ENCODE results near the gene TAAR9.
"Not testable (repeated sequence)": the region's sequence is repeated elsewhere in the genome, so short reads cannot be mapped to it uniquely, and the experiment has no call there.

Gene TAAR9

GRCh38 chr6:132515386-132515785, 22.7 kb upstream of the TAAR9 start:
- no peak for DNase-seq (ENCODE audit: low read depth)

GRCh38 chr6:132520953-132521352, 17.1 kb upstream of the TAAR9 start:
- DNase-seq (ENCODE audit: low read depth) = no peak

DNA sequence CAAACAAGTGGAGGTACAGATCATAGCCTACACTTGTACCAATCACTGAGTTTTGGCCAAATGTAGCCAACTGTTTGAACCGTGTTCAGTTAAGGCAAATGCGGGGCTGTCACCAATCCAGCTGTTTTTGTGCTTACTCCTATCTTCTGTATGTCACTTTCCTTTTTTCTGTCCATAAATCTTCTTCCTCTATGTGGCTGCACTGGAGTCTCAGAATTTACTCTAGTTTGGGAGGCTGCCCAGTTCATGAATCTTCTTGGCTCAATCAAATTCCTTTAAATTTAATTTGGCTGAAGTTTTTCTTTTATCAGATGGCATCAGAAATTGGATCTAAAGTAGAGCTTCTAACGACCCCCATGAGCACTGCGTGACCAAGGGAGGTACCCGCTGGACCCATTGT, 13.4 kb upstream of the TAAR9 start:
- DNase-seq (ENCODE audit: low read depth) = no peak

DNA sequence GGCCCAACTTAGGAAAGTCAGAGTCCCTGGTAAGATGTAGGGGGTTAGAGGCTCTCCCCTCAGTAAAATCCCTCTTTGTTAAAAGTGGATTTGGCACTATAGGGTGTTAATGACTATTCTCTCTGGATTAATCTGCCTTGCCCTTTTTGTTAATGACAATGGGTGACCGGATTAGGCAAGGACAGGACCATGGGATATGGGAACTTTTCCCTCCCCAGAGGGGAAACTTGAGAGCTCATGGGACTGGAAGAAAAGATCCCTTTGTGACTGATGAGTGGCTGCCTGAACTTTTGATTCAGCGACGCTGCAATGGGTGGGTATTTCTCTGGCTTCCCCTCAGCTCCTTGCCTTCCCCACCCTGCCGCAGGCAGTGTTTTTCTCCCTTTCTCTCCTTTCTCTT, 12.2 kb upstream of the TAAR9 start:
- no peak for DNase-seq (ENCODE audit: low read depth)

- DNase-seq (ENCODE audit: low read depth) = no peak
These were observed 11.6 kb upstream of the TAAR9 start for GRCh38 chr6:132526461-132526860.

DNA sequence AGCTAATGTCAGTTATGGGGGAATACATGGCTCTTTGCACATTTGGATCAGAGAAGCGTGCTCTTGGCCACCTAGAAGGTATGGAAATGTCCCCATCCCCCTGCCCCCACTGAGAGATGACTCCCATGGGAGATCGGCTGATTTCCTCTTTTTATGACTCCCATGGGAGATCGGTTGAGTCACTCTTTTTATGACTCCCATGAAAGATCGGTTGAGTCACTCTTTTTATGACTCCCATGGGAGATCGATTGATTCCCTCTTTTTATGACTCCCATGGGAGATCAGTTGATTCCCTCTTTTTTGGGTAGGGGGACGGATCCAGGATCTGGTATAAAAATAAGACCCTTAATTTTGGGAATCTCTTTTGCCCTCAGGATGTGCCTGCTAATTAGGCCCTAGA, 10.3 kb upstream of the TAAR9 start:
- DNase-seq (ENCODE audit: low read depth) = no peak

GRCh38 chr6:132530293-132530974, 7.6 kb upstream of the TAAR9 start:
- DNase-seq (ENCODE audit: low read depth) = peak; percentile 49

- not testable (repeated sequence) for DNase-seq (ENCODE audit: low read depth)
These were observed 3.5 kb upstream of the TAAR9 start for GRCh38 chr6:132534546-132534945.

GRCh38 chr6:132537145-132537544, 932 bp upstream of the TAAR9 start:
- DNase-seq (ENCODE audit: low read depth) = no peak

DNA sequence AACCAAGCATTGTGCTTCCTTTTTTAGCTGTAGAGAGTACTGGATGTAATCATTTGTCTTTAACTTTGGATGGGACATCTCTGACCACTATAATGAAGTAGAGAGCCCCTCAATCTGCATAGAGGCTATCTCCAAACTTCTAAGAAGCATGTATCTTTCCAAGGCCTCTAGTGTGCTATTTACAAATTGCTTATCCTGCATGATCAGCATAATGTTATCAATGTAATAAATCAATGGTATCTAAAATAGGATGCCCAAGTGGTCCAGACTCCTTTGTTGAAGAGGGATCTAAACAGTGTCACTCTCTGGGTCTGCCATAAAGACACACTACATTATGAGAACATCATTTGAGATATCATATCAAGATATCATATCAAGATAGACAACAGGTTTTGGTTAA, 6.7 kb downstream of the TAAR9 start:
- DNase-seq (ENCODE audit: low read depth) = no peak

- no peak for DNase-seq (ENCODE audit: low read depth)
These were observed 10.8 kb downstream of the TAAR9 start for GRCh38 chr6:132548746-132549463.

DNA sequence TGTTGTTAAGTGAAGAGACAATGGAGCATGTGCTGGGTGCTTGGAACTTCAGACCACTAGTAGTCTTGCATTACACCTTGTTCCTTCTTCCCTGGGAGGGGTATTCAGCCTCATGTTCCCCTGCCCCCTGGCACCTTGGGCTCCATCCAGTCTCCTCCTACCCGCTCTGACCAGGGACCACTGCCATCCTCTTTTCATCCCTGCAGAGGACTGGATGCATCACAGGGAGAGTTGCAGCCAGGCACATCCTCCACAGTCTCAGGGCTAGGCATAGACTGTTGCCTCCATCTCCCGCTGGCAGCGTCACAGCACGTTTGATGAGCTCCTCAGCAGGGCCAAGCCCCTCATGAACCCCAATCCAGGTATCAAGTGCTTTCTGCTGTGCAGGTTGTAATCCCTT, 13.1 kb downstream of the TAAR9 start:
- DNase-seq (ENCODE audit: low read depth) = no peak

- no peak for DNase-seq (ENCODE audit: low read depth)
These were observed 14.3 kb downstream of the TAAR9 start, which contains the start of gene TAAR8 for GRCh38 chr6:132552372-132552771. Gene TAAR8, plus strand, starts transcription at chr6:132552672. Its CDS starts 21 bp downstream, at chr6:132552693.

DNA sequence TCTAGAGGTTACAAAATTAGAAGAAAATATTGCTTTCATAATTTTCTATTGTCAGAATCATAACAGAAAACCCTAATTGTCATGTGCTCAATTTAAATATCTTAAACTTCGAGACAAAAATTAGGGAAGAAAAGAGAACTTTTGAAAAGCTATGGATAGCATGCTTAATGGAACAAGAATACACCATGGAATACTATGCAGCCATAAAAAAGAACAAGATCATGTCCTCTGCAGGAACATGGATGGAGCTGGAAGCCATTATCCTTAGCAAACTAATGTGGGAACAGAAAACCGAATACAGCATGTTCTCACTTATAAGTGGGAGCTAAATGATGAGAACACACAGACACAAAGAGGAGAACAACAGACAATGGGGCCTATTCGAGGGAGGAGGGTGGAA, 22.0 kb downstream of the TAAR9 start:
- DNase-seq (ENCODE audit: low read depth) = not testable (repeated sequence)

DNA sequence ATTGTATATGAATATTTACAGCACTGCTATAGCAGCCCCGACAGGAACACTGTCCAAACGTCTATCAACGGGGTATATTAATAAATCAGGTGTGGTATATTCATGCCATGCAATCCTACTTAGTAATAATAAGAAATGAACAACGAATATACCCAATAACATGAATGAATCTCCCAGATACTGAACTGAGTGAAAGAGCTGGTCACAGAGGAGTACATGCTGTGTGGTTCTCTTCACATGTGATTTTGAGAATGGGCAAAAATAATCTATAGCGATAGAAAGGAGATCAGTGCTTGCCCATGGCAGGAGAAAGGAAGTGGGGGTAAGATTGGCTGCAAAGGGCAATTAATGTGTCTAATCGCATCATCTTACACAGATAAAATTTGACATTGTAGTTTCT, 28.3 kb downstream of the TAAR9 start:
- DNase-seq (ENCODE audit: low read depth) = no peak

GRCh38 chr6:132567566-132567965, 29.5 kb downstream of the TAAR9 start:
- DNase-seq (ENCODE audit: low read depth) = no peak

GRCh38 chr6:132568611-132569010, 30.5 kb downstream of the TAAR9 start:
- no peak for DNase-seq (ENCODE audit: low read depth)

GRCh38 chr6:132569170-132569569, 31.1 kb downstream of the TAAR9 start:
- no peak for DNase-seq (ENCODE audit: low read depth)

DNA sequence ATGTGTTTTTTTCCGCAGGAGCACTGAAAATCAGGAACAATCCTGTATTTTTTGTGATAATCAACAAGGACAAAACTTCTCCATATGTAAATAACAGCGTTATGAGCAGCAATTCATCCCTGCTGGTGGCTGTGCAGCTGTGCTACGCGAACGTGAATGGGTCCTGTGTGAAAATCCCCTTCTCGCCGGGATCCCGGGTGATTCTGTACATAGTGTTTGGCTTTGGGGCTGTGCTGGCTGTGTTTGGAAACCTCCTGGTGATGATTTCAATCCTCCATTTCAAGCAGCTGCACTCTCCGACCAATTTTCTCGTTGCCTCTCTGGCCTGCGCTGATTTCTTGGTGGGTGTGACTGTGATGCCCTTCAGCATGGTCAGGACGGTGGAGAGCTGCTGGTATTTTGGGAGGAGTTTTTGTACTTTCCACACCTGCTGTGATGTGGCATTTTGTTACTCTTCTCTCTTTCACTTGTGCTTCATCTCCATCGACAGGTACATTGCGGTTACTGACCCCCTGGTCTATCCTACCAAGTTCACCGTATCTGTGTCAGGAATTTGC, 32.2 kb downstream of the TAAR9 start, which contains the start of gene TAAR6:
Gene TAAR6 (plus strand): TSS at position 102 of the 557 bp plus-strand sequence. CDS start 0 bp downstream, at position 102.
- no peak for DNase-seq (ENCODE audit: low read depth)

- no peak for DNase-seq (ENCODE audit: low read depth)
These were observed 33.7 kb downstream of the TAAR9 start for GRCh38 chr6:132571774-132572173.

- no peak for DNase-seq (ENCODE audit: low read depth)
These were observed 46.6 kb downstream of the TAAR9 start for GRCh38 chr6:132584698-132585097.

DNA sequence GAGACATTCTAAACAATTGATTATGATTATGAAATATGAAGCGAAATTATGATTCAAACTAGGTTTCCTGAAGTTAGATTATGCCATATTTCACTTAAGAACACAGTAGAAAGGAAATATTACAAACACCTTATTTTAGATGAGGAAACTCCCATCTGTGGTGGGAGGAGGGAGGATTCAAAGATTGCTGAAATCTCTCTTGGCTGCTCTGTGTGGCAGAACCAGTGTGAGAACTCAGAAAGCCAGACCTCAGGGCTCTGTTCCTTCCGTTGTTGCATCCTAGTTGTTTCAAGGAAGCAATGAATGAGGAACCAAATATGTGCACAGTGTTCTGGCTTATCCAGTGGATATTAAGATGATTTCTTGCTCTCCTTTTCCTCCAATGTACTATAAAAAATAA, 49.3 kb downstream of the TAAR9 start:
- DNase-seq (ENCODE audit: low read depth) = no peak
